IMR-90 (cell line): ENCODE results near the gene MUC5AC. TPM values are rescaled to one million over a fixed set of nuclear protein-coding genes. Genes with fewer than 3 reads are reported as not detected.

ENCODE experiments used
- ATAC-seq: fragments of 200-7000 bp; cut with Tn5 transposase; 2 replicates; pipeline ENCODE4 v1.9.1; 2020; ENCODE audit warnings: low read depth, mild to moderate bottlenecking, moderate library complexity
- BruUV-seq: library from RNA; stranded (reverse); fragments of 400-500 nt; replicated peaks from 2 replicates; lab custom pipeline; 2021; lab: Mats Ljungman, UMichigan
- CTCF ChIA-PET: fragments of 300-600 bp; formaldehyde crosslinking; extraction: SDS; loops from one replicate; lab custom pipeline; 2021; ENCODE audit warnings: antibody characterized with exemption; lab: Yijun Ruan, JAX
- POLR2A ChIA-PET: fragments of 300-600 bp; sonication (Branson Sonifier 250); formaldehyde crosslinking; loops from one replicate; lab custom pipeline; 2022; ENCODE audit warnings: antibody characterized with exemption; ENCODE audit not compliant: unreplicated experiment; lab: Charles Lee
- DNase-seq: peaks from one replicate; pipeline ENCODE4 v3.0.0; 2013
- H2AFZ ChIP-seq: replicated peaks from 2 replicates; pipeline ENCODE3; 2013; ENCODE audit warnings: low read length, mild to moderate bottlenecking; ENCODE audit not compliant: poor library complexity
- H2AK5ac ChIP-seq: 2 replicates; pipeline ENCODE4 v1.6.1; 2013; ENCODE audit warnings: low read depth, low read length, inconsistent platforms
- H2AK9ac ChIP-seq: replicated peaks from 2 replicates; pipeline ENCODE3; 2013; ENCODE audit warnings: mild to moderate bottlenecking, low read depth, low read length, moderate library complexity; ENCODE audit not compliant: poor library complexity
- H2BK120ac ChIP-seq: 2 replicates; pipeline ENCODE4 v1.6.1; 2013; ENCODE audit warnings: low read depth, low read length, inconsistent platforms
- H2BK15ac ChIP-seq: 3 replicates; pipeline ENCODE4 v1.6.1; 2013; ENCODE audit warnings: low read depth, low read length, inconsistent platforms
- H2BK20ac ChIP-seq: 2 replicates; pipeline ENCODE4 v1.6.1; 2013; ENCODE audit warnings: low read depth, mild to moderate bottlenecking, inconsistent platforms, low read length, moderate library complexity
- H2BK5ac ChIP-seq: 2 replicates; pipeline ENCODE4 v1.6.1; 2013; ENCODE audit warnings: mild to moderate bottlenecking, low read depth, low read length, inconsistent platforms; ENCODE audit not compliant: poor library complexity, severe bottlenecking
- H3K14ac ChIP-seq: replicated peaks from 2 replicates; pipeline ENCODE4 v1.6.1; 2013; ENCODE audit warnings: low read depth, low read length, inconsistent platforms
- H3K18ac ChIP-seq: 2 replicates; pipeline ENCODE4 v1.6.1; 2013; ENCODE audit warnings: low read depth, low read length, control low read depth
- H3K23ac ChIP-seq: 2 replicates; pipeline ENCODE4 v1.6.1; 2013; ENCODE audit warnings: low read depth, low read length, inconsistent platforms
- H3K27ac ChIP-seq: 2 replicates; pipeline ENCODE4 v1.5.1; 2013; ENCODE audit warnings: mild to moderate bottlenecking, control low read depth, low read length; ENCODE audit not compliant: insufficient read depth
- H3K27me3 ChIP-seq: 2 replicates; pipeline ENCODE4 v1.6.1; 2013; ENCODE audit warnings: low read length; ENCODE audit not compliant: control insufficient read depth, insufficient read depth
- H3K36me3 ChIP-seq: 2 replicates; pipeline ENCODE4 v1.6.1; 2013; ENCODE audit warnings: low read length, mixed read lengths; ENCODE audit not compliant: control insufficient read depth, insufficient read depth
- H3K4ac ChIP-seq: 2 replicates; pipeline ENCODE4 v1.6.1; 2013; ENCODE audit warnings: low read depth, low read length, inconsistent platforms
- H3K4me1 ChIP-seq: 2 replicates; pipeline ENCODE4 v1.6.1; 2013; ENCODE audit warnings: low read length, mixed read lengths; ENCODE audit not compliant: control insufficient read depth, insufficient read depth
- H3K4me2 ChIP-seq: 2 replicates; pipeline ENCODE4 v1.6.1; 2013; ENCODE audit warnings: low read depth, mild to moderate bottlenecking, control low read depth, low read length, moderate library complexity
- H3K4me3 ChIP-seq: 2 replicates; pipeline ENCODE4 v1.5.1; 2013; ENCODE audit warnings: low read depth, mild to moderate bottlenecking, control low read depth, low read length, moderate library complexity; ENCODE audit not compliant: insufficient read depth
- H3K56ac ChIP-seq: 2 replicates; pipeline ENCODE4 v1.6.1; 2013; ENCODE audit warnings: low read length, inconsistent platforms; ENCODE audit not compliant: insufficient read depth; ENCODE audit errors: extremely low read depth
- H3K79me1 ChIP-seq, 2 experiments: 2 replicates each; pipeline ENCODE4 v1.6.1; 2013; ENCODE audit warnings: low read length in 2 of 2, inconsistent platforms in 1 of 2, low read depth in 1 of 2
- H3K9ac ChIP-seq: 2 replicates; pipeline ENCODE4 v1.6.1; 2013; ENCODE audit warnings: low read depth, low read length, control low read depth
- H3K9me1 ChIP-seq: 2 replicates; pipeline ENCODE4 v1.6.1; 2013; ENCODE audit warnings: low read length, inconsistent platforms; ENCODE audit not compliant: insufficient read depth
- H3K9me3 ChIP-seq: 2 replicates; pipeline ENCODE4 v1.6.1; 2013; ENCODE audit warnings: low read length; ENCODE audit not compliant: control insufficient read depth, insufficient read depth
- H4K20me1 ChIP-seq: 2 replicates; pipeline ENCODE4 v1.6.1; 2013; ENCODE audit warnings: low read length, inconsistent platforms; ENCODE audit not compliant: insufficient read depth
- H4K5ac ChIP-seq: 2 replicates; pipeline ENCODE4 v1.6.1; 2013; ENCODE audit warnings: mild to moderate bottlenecking, low read depth, low read length, control low read depth
- H4K8ac ChIP-seq, 2 experiments: 2 replicates each; pipeline ENCODE4 v1.6.1; 2013; ENCODE audit warnings: low read depth in 2 of 2, low read length in 2 of 2, control low read depth in 1 of 2, inconsistent platforms in 1 of 2
- H4K91ac ChIP-seq: 2 replicates; pipeline ENCODE4 v1.6.1; 2013; ENCODE audit warnings: low read depth, low read length, inconsistent platforms; ENCODE audit not compliant: insufficient read depth
- ELK1 ChIP-seq: fragments of 150-350 bp; IDR thresholded peaks from 2 replicates; pipeline ENCODE4 v1.6.1; 2016; ENCODE audit warnings: low read depth, mild to moderate bottlenecking, low read length, moderate library complexity, borderline replicate concordance
- MAFK ChIP-seq: IDR thresholded peaks from 2 replicates; pipeline ENCODE4 v1.6.1; 2012; ENCODE audit warnings: low read depth, low read length, improper control_type of control experiment
- MAZ ChIP-seq: IDR thresholded peaks from 2 replicates; pipeline ENCODE4 v1.6.1; 2012; ENCODE audit warnings: low read depth, mild to moderate bottlenecking, low read length, improper control_type of control experiment, moderate library complexity, borderline replicate concordance
- MXI1 ChIP-seq: IDR thresholded peaks from 2 replicates; pipeline ENCODE4 v1.6.1; 2012; ENCODE audit warnings: low read depth, mild to moderate bottlenecking, low read length, moderate library complexity, borderline replicate concordance
- NFE2L2 ChIP-seq: fragments of 150-350 bp; IDR thresholded peaks from 2 replicates; pipeline ENCODE4 v1.6.1; 2016; ENCODE audit warnings: low read depth, mild to moderate bottlenecking, low read length
- POLR2A ChIP-seq: IDR thresholded peaks from 2 replicates; pipeline ENCODE4 v1.6.1; 2012; ENCODE audit warnings: mild to moderate bottlenecking, low read depth, low read length
- RAD21 ChIP-seq: IDR thresholded peaks from 2 replicates; pipeline ENCODE4 v1.6.1; 2012; ENCODE audit warnings: low read length, improper control_type of control experiment
- RFX5 ChIP-seq: IDR thresholded peaks from 2 replicates; pipeline ENCODE4 v1.8.0; 2012; ENCODE audit warnings: low read depth, mild to moderate bottlenecking, low read length, moderate library complexity
- SMC3 ChIP-seq: fragments of 150-350 bp; IDR thresholded peaks from 2 replicates; pipeline ENCODE4 v1.6.1; 2016; ENCODE audit warnings: low read depth, mild to moderate bottlenecking, antibody characterized with exemption, low read length, moderate library complexity
- WGBS, 2 experiments: methylation state at CpG; one replicate each; pipeline versions ENCODE4 v1.1.5 to v1.1.7; 2013; ENCODE audit warnings: missing lambda C conversion rate in 2 of 2; ENCODE audit not compliant: insufficient read length in 1 of 2; ENCODE audit errors: extremely low coverage in 2 of 2; 5-methylcytosine and 5-hydroxymethylcytosine counted together
- dilution Hi-C: fragments of 300-500 bp; cut with HindIII; formaldehyde crosslinking; loops from one replicate; pipeline ENCODE4 v1.14.3; 2018; ENCODE audit warnings: low sequenced_read_pairs; ENCODE audit not compliant: unreplicated experiment
- in situ Hi-C: fragments of 300-500 bp; cut with MboI; formaldehyde crosslinking; loops from 3 replicates; pipeline ENCODE4 v1.14.3; 2019; ENCODE audit warnings: low sequenced_read_pairs, inconsistent platforms, mixed read lengths
- intact Hi-C: fragments of 100-400 bp; cut with micrococcal nuclease; formaldehyde crosslinking; loops from 2 replicates; pipeline ENCODE4 v1.10.0; 2022
- polyA plus RNA-seq, 3 experiments: library from polyadenylated mRNA; depleted of rRNA; stranded (reverse); fragments of >200 nt; gene quantifications; 2 replicates each; pipeline ENCODE4 v1.2.3, GENCODE V29; 2012; ENCODE audit warnings: low replicate concordance in 1 of 3
- total RNA-seq: library from RNA; depleted of rRNA; stranded (reverse); fragments of >200 nt; gene quantifications from 2 replicates; pipeline ENCODE4 v1.2.3, GENCODE V29; 2012
- TF ChIP-seq, protein P1 (sequence below): conservative IDR thresholded peaks from 2 replicates; pipeline ENCODE4 v1.5.1; 2012; ENCODE audit warnings: mild to moderate bottlenecking, low read depth, low read length, improper control_type of control experiment

MUC5AC gene
- total and polyA plus RNA-seq, 2 of the 4 experiments (the other 2 are of a cell fraction): 0.02 TPM; not detected in 1

- no peak for TF ChIP-seq ELK1
Measured at GRCh38 chr11:1193326-1194230, 35.8 kb downstream of the MUC5AC start (continued).

GRCh38 chr11:1194231-1194976 is 36.7 kb downstream of the MUC5AC start:
- intact Hi-C loops: no loop called here
- POLR2A ChIA-PET: no interaction called here
- dilution Hi-C loops: no loop called here

More at GRCh38 chr11:1194231-1194976, 36.7 kb downstream of the MUC5AC start:
- H2BK20ac ChIP-seq: no peak overlapping the region
- H3K27me3 ChIP-seq: no peaks in the 10 kb centered on the region; the same call in 1 of the 2 replicates
- no peaks in the 10 kb centered on the region for H3K4me1 ChIP-seq
- H3K9me3 ChIP-seq: peaks cover 10% of the 10 kb centered on the region; the same call in 1 of the 2 replicates
- BruUV-seq: no TSS peak
- H3K36me3 ChIP-seq: no peaks in the 10 kb centered on the region
- no peak overlapping the region for H3K4me3 ChIP-seq
- no peak overlapping the region for H3K23ac ChIP-seq
- no peak overlapping the region for H2BK15ac ChIP-seq
- no peaks in the 10 kb centered on the region for H3K9me1 ChIP-seq
- peak overlapping the region; percentile 58 for H2AFZ ChIP-seq
- H4K8ac ChIP-seq: no peak overlapping the region
- in situ Hi-C loops: no loop called here
- 92% methylated on average over 46 of the region's 59 CpGs; no CpG with 5 or more reads in 1 of the 2 experiments for WGBS, 2 experiments
- no peak for TF ChIP-seq MXI1
- TF ChIP-seq, protein P1, sequence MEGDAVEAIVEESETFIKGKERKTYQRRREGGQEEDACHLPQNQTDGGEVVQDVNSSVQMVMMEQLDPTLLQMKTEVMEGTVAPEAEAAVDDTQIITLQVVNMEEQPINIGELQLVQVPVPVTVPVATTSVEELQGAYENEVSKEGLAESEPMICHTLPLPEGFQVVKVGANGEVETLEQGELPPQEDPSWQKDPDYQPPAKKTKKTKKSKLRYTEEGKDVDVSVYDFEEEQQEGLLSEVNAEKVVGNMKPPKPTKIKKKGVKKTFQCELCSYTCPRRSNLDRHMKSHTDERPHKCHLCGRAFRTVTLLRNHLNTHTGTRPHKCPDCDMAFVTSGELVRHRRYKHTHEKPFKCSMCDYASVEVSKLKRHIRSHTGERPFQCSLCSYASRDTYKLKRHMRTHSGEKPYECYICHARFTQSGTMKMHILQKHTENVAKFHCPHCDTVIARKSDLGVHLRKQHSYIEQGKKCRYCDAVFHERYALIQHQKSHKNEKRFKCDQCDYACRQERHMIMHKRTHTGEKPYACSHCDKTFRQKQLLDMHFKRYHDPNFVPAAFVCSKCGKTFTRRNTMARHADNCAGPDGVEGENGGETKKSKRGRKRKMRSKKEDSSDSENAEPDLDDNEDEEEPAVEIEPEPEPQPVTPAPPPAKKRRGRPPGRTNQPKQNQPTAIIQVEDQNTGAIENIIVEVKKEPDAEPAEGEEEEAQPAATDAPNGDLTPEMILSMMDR: no peak
- TF ChIP-seq POLR2A: no peak
- no peak for TF ChIP-seq RFX5
- no peak for TF ChIP-seq NFE2L2
- no peak for TF ChIP-seq MAZ
- TF ChIP-seq RAD21: no peak
- TF ChIP-seq MAFK: no peak
- no peak for TF ChIP-seq SMC3
- no peak overlapping the region for H4K5ac ChIP-seq
- no peak overlapping the region for H3K4me2 ChIP-seq
- DNase-seq (no peak), ATAC-seq (no peak)
- H3K27ac ChIP-seq: no peak overlapping the region
- no peak overlapping the region for H4K91ac ChIP-seq
- no peak overlapping the region for H2BK120ac ChIP-seq
- no peak overlapping the region for H3K14ac ChIP-seq
- no peak overlapping the region for H3K9ac ChIP-seq
- no peaks in the 10 kb centered on the region for H3K79me1 ChIP-seq
- CTCF ChIA-PET: no interaction called here
- no peak overlapping the region for H2AK5ac ChIP-seq
- H4K20me1 ChIP-seq: no peaks in the 10 kb centered on the region
- H2AK9ac ChIP-seq: no peak overlapping the region
- no peak overlapping the region for H2BK5ac ChIP-seq
- no peak overlapping the region for H3K4ac ChIP-seq
- H3K56ac ChIP-seq: no peak overlapping the region
- H3K18ac ChIP-seq: no peak overlapping the region
